DND-41 (cell line): Measurements from ENCODE around the gene SLTM.
"Not testable (repeated sequence)": the region's sequence is repeated elsewhere in the genome, so short reads cannot be mapped to it uniquely, and the experiment has no call there.

Source experiments
- EZH2 ChIP-seq: IDR thresholded peaks from 3 replicates; pipeline ENCODE4 v1.6.1; 2012; ENCODE audit warnings: borderline replicate concordance, low read depth, mild to moderate bottlenecking, moderate library complexity, low read length, inconsistent platforms; ENCODE audit not compliant: severe bottlenecking
- TF ChIP-seq, protein P1 (sequence below): IDR thresholded peaks from 2 replicates; pipeline ENCODE4 v1.5.1; 2012; ENCODE audit warnings: borderline replicate concordance, low read length, moderate library complexity, mild to moderate bottlenecking; ENCODE audit not compliant: poor library complexity, severe bottlenecking; ENCODE audit errors: extremely low read depth

DNA sequence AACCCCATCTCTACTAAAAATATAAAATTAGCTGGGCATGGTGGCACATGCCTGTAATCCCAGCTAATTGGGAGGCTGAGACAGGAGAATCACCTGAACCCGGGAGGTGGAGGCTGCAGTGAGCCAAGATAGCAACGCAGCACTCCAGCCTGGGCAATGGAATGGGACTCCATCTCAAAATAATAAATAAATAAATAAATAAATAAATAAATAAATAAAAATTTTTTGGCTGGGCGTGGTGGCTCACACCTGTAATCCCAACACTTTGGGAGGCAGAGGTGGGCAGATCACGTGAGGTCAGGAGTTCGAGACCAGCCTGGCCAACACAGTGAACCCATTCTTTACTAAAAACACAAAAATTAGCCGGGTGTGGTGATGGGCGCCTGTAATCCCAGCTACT, 13.0 kb downstream of the SLTM start:
- TF ChIP-seq, protein P1, sequence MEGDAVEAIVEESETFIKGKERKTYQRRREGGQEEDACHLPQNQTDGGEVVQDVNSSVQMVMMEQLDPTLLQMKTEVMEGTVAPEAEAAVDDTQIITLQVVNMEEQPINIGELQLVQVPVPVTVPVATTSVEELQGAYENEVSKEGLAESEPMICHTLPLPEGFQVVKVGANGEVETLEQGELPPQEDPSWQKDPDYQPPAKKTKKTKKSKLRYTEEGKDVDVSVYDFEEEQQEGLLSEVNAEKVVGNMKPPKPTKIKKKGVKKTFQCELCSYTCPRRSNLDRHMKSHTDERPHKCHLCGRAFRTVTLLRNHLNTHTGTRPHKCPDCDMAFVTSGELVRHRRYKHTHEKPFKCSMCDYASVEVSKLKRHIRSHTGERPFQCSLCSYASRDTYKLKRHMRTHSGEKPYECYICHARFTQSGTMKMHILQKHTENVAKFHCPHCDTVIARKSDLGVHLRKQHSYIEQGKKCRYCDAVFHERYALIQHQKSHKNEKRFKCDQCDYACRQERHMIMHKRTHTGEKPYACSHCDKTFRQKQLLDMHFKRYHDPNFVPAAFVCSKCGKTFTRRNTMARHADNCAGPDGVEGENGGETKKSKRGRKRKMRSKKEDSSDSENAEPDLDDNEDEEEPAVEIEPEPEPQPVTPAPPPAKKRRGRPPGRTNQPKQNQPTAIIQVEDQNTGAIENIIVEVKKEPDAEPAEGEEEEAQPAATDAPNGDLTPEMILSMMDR = not testable (repeated sequence)
- TF ChIP-seq EZH2 = not testable (repeated sequence)
